OCI-LY3 (cell line): ENCODE data around the gene COCH.

ENCODE experiments used
- H2AFZ ChIP-seq: fragments of 200-600, 300-600 bp; shearing (Covaris generic); 2 replicates; pipeline ENCODE4 v1.6.0; 2014; ENCODE audit warnings: antibody characterized with exemption, low read depth, low read length
- H3K27ac ChIP-seq: fragments of 200-600, 300-600 bp; sonication (generic); 2 replicates; pipeline ENCODE4 v1.5.1; 2014; ENCODE audit warnings: mild to moderate bottlenecking, low read length, moderate library complexity, mixed read lengths
- H3K27me3 ChIP-seq: fragments of 200-600, 300-600 bp; sonication (generic); 2 replicates; pipeline ENCODE4 v1.6.1; 2014; ENCODE audit warnings: low read depth, low read length, mixed read lengths
- H3K36me3 ChIP-seq: fragments of 200-600, 300-600 bp; sonication (generic); replicated peaks from 2 replicates; pipeline ENCODE3; 2014; ENCODE audit warnings: low read depth, low read length, mixed read lengths
- H3K4me1 ChIP-seq: fragments of 300-600, 200-600 bp; sonication (generic); 2 replicates; pipeline ENCODE4 v1.6.1; 2014; ENCODE audit warnings: low read length, mixed read lengths
- H3K4me2 ChIP-seq: fragments of 200-600, 300-600 bp; sonication (generic); 2 replicates; pipeline ENCODE4 v1.6.1; 2014; ENCODE audit warnings: low read length, mixed read lengths
- H3K4me3 ChIP-seq: fragments of 300-600, 200-600 bp; sonication (generic); 2 replicates; pipeline ENCODE4 v1.5.1; 2014; ENCODE audit warnings: antibody characterized with exemption, mild to moderate bottlenecking, low read length, moderate library complexity
- H3K79me2 ChIP-seq: fragments of 300-600, 200-600 bp; shearing (Covaris generic); 2 replicates; pipeline ENCODE4 v1.6.1; 2014; ENCODE audit warnings: mild to moderate bottlenecking, low read length, mixed read lengths
- H3K9ac ChIP-seq: fragments of 300-600, 200-600 bp; shearing (Covaris generic); 2 replicates; pipeline ENCODE4 v1.6.0; 2014; ENCODE audit warnings: mild to moderate bottlenecking, low read length, moderate library complexity
- H3K9me3 ChIP-seq: fragments of 200-600, 300-600 bp; shearing (Covaris generic); 2 replicates; pipeline ENCODE4 v1.6.1; 2014; ENCODE audit warnings: low read length, mixed read lengths; ENCODE audit not compliant: insufficient read depth
- H4K20me1 ChIP-seq: fragments of 200-600, 300-600 bp; sonication (generic); 2 replicates; pipeline ENCODE4 v1.6.1; 2016; ENCODE audit warnings: low read length, mixed read lengths; ENCODE audit not compliant: insufficient read depth
- CTCF ChIP-seq: fragments of 200-600, 300-600 bp; sonication (generic); IDR thresholded peaks from 2 replicates; pipeline ENCODE4 v1.5.1; 2014; ENCODE audit warnings: antibody characterized with exemption, low read length, low read depth
- EZH2phosphoT487 ChIP-seq: fragments of 200-600 bp; shearing (Covaris generic); IDR thresholded peaks from 2 replicates; pipeline ENCODE4 v1.6.1; 2018; ENCODE audit warnings: antibody characterized with exemption, mixed run types, low read depth

Gene COCH

GRCh38 chr14:30849354-30849753 is 25.0 kb upstream of the COCH start:
- peak overlapping the region; percentile 78 for H3K4me2 ChIP-seq
- peak overlapping the region; percentile 34 for H3K9ac ChIP-seq
- H3K36me3 ChIP-seq: no peaks in the 10 kb centered on the region
- H3K27ac ChIP-seq: peak overlapping the region; percentile 67
- TF ChIP-seq CTCF (no peak), EZH2phosphoT487 (no peak)
- H4K20me1 ChIP-seq: no peaks in the 10 kb centered on the region
- peak overlapping the region; percentile 39 for H3K4me3 ChIP-seq
- H2AFZ ChIP-seq: peak overlapping the region; percentile 15
- H3K27me3 ChIP-seq: no peaks in the 10 kb centered on the region
- no peaks in the 10 kb centered on the region for H3K79me2 ChIP-seq
- no peaks in the 10 kb centered on the region for H3K9me3 ChIP-seq
- peaks cover 46% of the 10 kb centered on the region for H3K4me1 ChIP-seq

GRCh38 chr14:30849983-30850382 is 24.4 kb upstream of the COCH start:
- Histone ChIP-seq H3K4me2 (peak overlapping the region; percentile 78), H3K27me3 (no peaks in the 10 kb centered on the region), H3K9me3 (no peaks in the 10 kb centered on the region), H3K4me3 (peak overlapping the region; percentile 39; the same call in 1 of the 2 replicates), H4K20me1 (no peaks in the 10 kb centered on the region), H3K36me3 (no peaks in the 10 kb centered on the region), H3K27ac (peak overlapping the region; percentile 67), H3K9ac (0 out of 2 replicates have a peak overlapping the region, but pooled peaks have one; percentile 34), H3K4me1 (peaks cover 52% of the 10 kb centered on the region), H2AFZ (no peak overlapping the region), H3K79me2 (no peaks in the 10 kb centered on the region)
- TF ChIP-seq CTCF (no peak), EZH2phosphoT487 (no peak)

- H3K4me2 ChIP-seq: peak overlapping the region; percentile 68
These were observed 20.4 kb upstream of the COCH start for GRCh38 chr14:30853946-30854345.

GRCh38 chr14:30854492-30854891 is 19.9 kb upstream of the COCH start:
- Histone ChIP-seq H3K4me3 (peak overlapping the region; percentile 29; the same call in 1 of the 2 replicates), H3K9ac (no peak overlapping the region), H3K36me3 (no peaks in the 10 kb centered on the region), H3K27me3 (no peaks in the 10 kb centered on the region), H2AFZ (no peak overlapping the region), H3K79me2 (no peaks in the 10 kb centered on the region), H4K20me1 (no peaks in the 10 kb centered on the region), H3K27ac (peak overlapping the region; percentile 32), H3K4me2 (peak overlapping the region; percentile 68), H3K4me1 (peaks cover 51% of the 10 kb centered on the region), H3K9me3 (no peaks in the 10 kb centered on the region)
- no peak for TF ChIP-seq CTCF
- TF ChIP-seq EZH2phosphoT487: no peak

More at GRCh38 chr14:30853946-30854345, 20.4 kb upstream of the COCH start:
- no peak overlapping the region for H3K4me3 ChIP-seq
- H3K9ac ChIP-seq: no peak overlapping the region
- no peaks in the 10 kb centered on the region for H3K79me2 ChIP-seq
- no peaks in the 10 kb centered on the region for H3K36me3 ChIP-seq
- H2AFZ ChIP-seq: no peak overlapping the region
- no peaks in the 10 kb centered on the region for H3K9me3 ChIP-seq
- H3K27me3 ChIP-seq: no peaks in the 10 kb centered on the region
- peaks cover 57% of the 10 kb centered on the region for H3K4me1 ChIP-seq
- H3K27ac ChIP-seq: peak overlapping the region; percentile 32
- no peaks in the 10 kb centered on the region for H4K20me1 ChIP-seq
- TF ChIP-seq CTCF (no peak), EZH2phosphoT487 (no peak)
